ENCODE measurements around the gene ABHD10. TPM values are rescaled to one million over a fixed set of nuclear protein-coding genes. Genes with fewer than 3 reads are reported as not detected.

ABHD10 gene
- total and polyA plus RNA-seq, 10 of the 15 experiments (the other 5 are each of a cell fraction or from before 2014, with no cell fraction given) = 12.3 to 51.0 (median 28.9) TPM

DNA sequence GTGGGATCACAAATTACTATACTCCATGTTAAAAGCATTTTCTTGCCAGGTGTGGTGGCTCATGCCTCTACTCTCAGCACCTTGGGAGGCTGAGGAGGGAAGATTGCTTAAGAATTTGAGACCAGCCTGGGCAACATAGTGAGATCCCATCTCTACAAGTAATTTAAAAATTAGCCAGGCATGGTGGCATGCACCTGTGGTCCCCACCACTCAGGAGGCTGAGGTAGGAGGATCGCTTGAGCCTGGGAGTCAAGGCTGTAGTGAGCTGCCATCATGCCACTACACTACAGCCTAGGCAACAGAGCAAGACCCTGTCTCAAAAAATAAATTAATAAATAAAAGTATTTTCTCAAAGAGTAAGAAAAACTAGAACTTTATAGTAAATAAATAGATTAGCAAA is 22.9 kb upstream of the ABHD10 start:
- RAD21 ChIA-PET (ENCODE audit: unreplicated experiment) = interaction anchor here (1.2 to 1.5 kb wide), 2 partner anchors 12 to 57 kb away, joined by 3 to 4 read pairs; no protein-coding TSS in a partner anchor
- POLR2A ChIA-PET = no interaction called here
- no peak overlapping the region for H3K4me3 ChIP-seq

DNA sequence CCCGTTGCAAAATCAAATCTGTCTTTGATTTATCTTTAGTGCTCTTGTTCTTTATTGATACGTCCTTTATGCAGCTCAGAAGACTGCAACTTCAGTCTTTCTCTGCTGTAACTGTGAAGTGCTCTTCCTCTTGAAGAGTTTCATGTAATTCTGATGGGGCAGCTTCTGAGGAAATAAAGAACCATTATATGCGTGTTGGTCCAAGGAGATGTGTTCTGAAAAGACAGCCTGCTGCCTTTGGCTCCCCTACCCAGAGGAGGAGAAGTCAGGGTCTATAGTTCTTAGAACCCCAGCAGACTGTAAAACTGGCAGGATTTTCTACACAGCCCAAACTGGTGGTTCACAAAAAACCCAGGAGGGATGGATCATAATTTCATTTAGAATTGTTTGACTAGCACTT is 22.4 kb upstream of the ABHD10 start:
- CTCF ChIA-PET = interaction anchor here (0.8 to 8.4 kb wide), 5 partner anchors 12 to 240 kb away, joined by 3 to 69 read pairs (median 6); no protein-coding TSS in a partner anchor
- H3K27me3 ChIP-seq (replicated peaks in 1 of 2; ENCODE audit: control insufficient read depth in 2 of 2, insufficient read depth in 2 of 2, low read length in 1 of 2) = peaks cover 0 to 4% of the 10 kb centered on the region in 2 experiments; a peak in 1 of 4 replicates
- no peak for ATAC-seq
- no TSS peak for BruUV-seq (replicated peaks)
- no peak overlapping the region for H3K4me3 ChIP-seq
- DNase-seq (ENCODE audit: low read depth, low spot score) = no peak
- no peak overlapping the region for H3K27ac ChIP-seq (ENCODE audit: control insufficient read depth, insufficient read depth)
- H3K9me3 ChIP-seq (replicated peaks; ENCODE audit: control insufficient read depth, insufficient read depth, low read length) = no peaks in the 10 kb centered on the region
- H4K20me1 ChIP-seq (ENCODE audit: control insufficient read depth, insufficient read depth) = no peaks in the 10 kb centered on the region
- no peaks in the 10 kb centered on the region for H3K4me1 ChIP-seq (ENCODE audit: control insufficient read depth, insufficient read depth, low read length)
- no peak overlapping the region for H3K9ac ChIP-seq (ENCODE audit: control insufficient read depth, insufficient read depth, low read length)
- POLR2A ChIA-PET = no interaction called here
- no peak for TF ChIP-seq IKZF1 (conservative IDR thresholded peaks at IDR 0.05)
- no peak for TF ChIP-seq SUZ12 (IDR thresholded peaks at IDR 0.05; ENCODE audit: unreplicated experiment)
- TF ChIP-seq, protein P1, sequence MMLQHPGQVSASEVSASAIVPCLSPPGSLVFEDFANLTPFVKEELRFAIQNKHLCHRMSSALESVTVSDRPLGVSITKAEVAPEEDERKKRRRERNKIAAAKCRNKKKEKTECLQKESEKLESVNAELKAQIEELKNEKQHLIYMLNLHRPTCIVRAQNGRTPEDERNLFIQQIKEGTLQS (IDR thresholded peaks at IDR 0.05; ENCODE audit: borderline replicate concordance, extremely low read depth, low read depth, low read length) = no peak
- no peak for TF ChIP-seq SPI1 (IDR thresholded peaks at IDR 0.05; ENCODE audit: borderline replicate concordance, insufficient read depth, low read depth, low read length)
- no peak for TF ChIP-seq ZBED1 (IDR thresholded peaks at IDR 0.05; ENCODE audit: borderline replicate concordance)
- no peak for TF ChIP-seq IRF4 (IDR thresholded peaks at IDR 0.05; ENCODE audit: low read depth, low read length)
- no peak overlapping the region for H3K4me2 ChIP-seq (ENCODE audit: control insufficient read depth, insufficient read depth)
- 31% methylated on average over 3 of the region's 3 CpGs for WGBS (ENCODE audit: insufficient coverage, insufficient replicate concordance, low lambda C conversion rate, missing lambda C conversion rate)
- H3K79me2 ChIP-seq (ENCODE audit: control insufficient read depth, insufficient read depth, low read length) = no peaks in the 10 kb centered on the region
- RAD21 ChIA-PET (ENCODE audit: unreplicated experiment) = no interaction called here
- intact Hi-C loops (cut with micrococcal nuclease; ENCODE audit: unreplicated experiment) (no loop called here), in situ Hi-C loops (cut with MboI) (no loop called here)
- H3K36me3 ChIP-seq (ENCODE audit: control insufficient read depth in 2 of 2, insufficient read depth in 2 of 2, low read length in 1 of 2) = no peaks in the 10 kb centered on the region
- SMC1A ChIA-PET (ENCODE audit: uncharacterized antibody, unreplicated experiment) = interaction anchor here (0.5 to 23.3 kb wide), 6 partner anchors 9 to 353 kb away, joined by 3 to 424 read pairs (median 7); no protein-coding TSS in a partner anchor
- no peak overlapping the region for H2AFZ ChIP-seq (ENCODE audit: control insufficient read depth, low read depth, low read length)
- no peak for FAIRE-seq

More for the DNA sequence above, 22.9 kb upstream of the ABHD10 start:
- Histone ChIP-seq H3K4me1 (ENCODE audit: control insufficient read depth, insufficient read depth, low read length) (no peaks in the 10 kb centered on the region), H3K4me2 (ENCODE audit: control insufficient read depth, insufficient read depth) (no peak overlapping the region), H3K27ac (ENCODE audit: control insufficient read depth, insufficient read depth) (no peak overlapping the region), H2AFZ (ENCODE audit: control insufficient read depth, low read depth, low read length) (no peak overlapping the region), H3K9ac (ENCODE audit: control insufficient read depth, insufficient read depth, low read length) (no peak overlapping the region), H4K20me1 (ENCODE audit: control insufficient read depth, insufficient read depth) (no peaks in the 10 kb centered on the region), H3K36me3 (ENCODE audit: control insufficient read depth in 2 of 2, insufficient read depth in 2 of 2, low read length in 1 of 2) (no peaks in the 10 kb centered on the region), H3K27me3 (replicated peaks in 1 of 2; ENCODE audit: control insufficient read depth in 2 of 2, insufficient read depth in 2 of 2, low read length in 1 of 2) (peaks cover 0 to 4% of the 10 kb centered on the region in 2 experiments; a peak in 1 of 4 replicates), H3K79me2 (ENCODE audit: control insufficient read depth, insufficient read depth, low read length) (no peaks in the 10 kb centered on the region), H3K9me3 (replicated peaks; ENCODE audit: control insufficient read depth, insufficient read depth, low read length) (no peaks in the 10 kb centered on the region)
- in situ Hi-C loops (cut with MboI) = no loop called here
- ChIA-PET SMC1A (ENCODE audit: uncharacterized antibody, unreplicated experiment) (interaction anchor here (0.7 to 23.3 kb wide), 5 partner anchors 8 to 236 kb away, joined by 3 to 424 read pairs (median 8); no protein-coding TSS in a partner anchor), CTCF (interaction anchor here (0.8 to 6.9 kb wide), 3 partner anchors 12 to 239 kb away, joined by 3 to 29 read pairs (median 4); no protein-coding TSS in a partner anchor)
- DNase-seq (ENCODE audit: low read depth, low spot score) (no peak), FAIRE-seq (no peak), ATAC-seq (no peak)
- no peak for TF ChIP-seq TCF3 (IDR thresholded peaks at IDR 0.05; ENCODE audit: borderline replicate concordance, insufficient read depth, low read depth, low read length)
- no peak for TF ChIP-seq CHD1 (IDR thresholded peaks at IDR 0.05; ENCODE audit: low read depth, low read length)
- TF ChIP-seq PML (IDR thresholded peaks at IDR 0.05; ENCODE audit: low read length) = no peak
- TF ChIP-seq FOXK2 (IDR thresholded peaks at IDR 0.05) = no peak
- no peak for TF ChIP-seq HDAC2 (IDR thresholded peaks at IDR 0.05)
- TF ChIP-seq CHD4 (IDR thresholded peaks at IDR 0.05) = no peak
- WGBS (ENCODE audit: insufficient coverage, insufficient replicate concordance, low lambda C conversion rate, missing lambda C conversion rate) = 40% methylated on average over 1 of the region's 1 CpG
- no TSS peak for BruUV-seq (replicated peaks)
- intact Hi-C loops (cut with micrococcal nuclease; ENCODE audit: unreplicated experiment) = no loop called here

All from GM12878 (cell line).